Measurements from ENCODE around the gene MOXD1. TPM values are rescaled to one million over a fixed set of nuclear protein-coding genes. Genes with fewer than 3 reads are reported as not detected.
A peak's percentile ranks its signal among the peaks of the same experiment; 100 is the strongest.

The MOXD1 gene
- polyA plus RNA-seq, 1 of the 3 experiments (the other 2 are of a cell fraction): 252 TPM

GRCh38 chr6:132391391-132392269 is 9.6 kb downstream of the MOXD1 start (continued):
- TF ChIP-seq RXRA (IDR thresholded peaks at IDR 0.05; ENCODE audit: borderline replicate concordance, low read depth) (peak; percentile 49; the same call in 1 of the 2 replicates), FOXM1 (IDR thresholded peaks at IDR 0.05; ENCODE audit: low read depth) (no peak), SMC3 (IDR thresholded peaks at IDR 0.05; ENCODE audit: low read depth, low read length) (no peak), ELF1 (IDR thresholded peaks at IDR 0.05) (no peak), MEF2A (IDR thresholded peaks at IDR 0.05; ENCODE audit: borderline replicate concordance, low read depth) (no peak), TCF12 (IDR thresholded peaks at IDR 0.05) (peak; percentile 75), YY1 (IDR thresholded peaks at IDR 0.05; ENCODE audit: low read depth) (no peak), MAX (IDR thresholded peaks at IDR 0.05; ENCODE audit: low read depth) (peak; percentile 79)
- TF ChIP-seq, protein P1, sequence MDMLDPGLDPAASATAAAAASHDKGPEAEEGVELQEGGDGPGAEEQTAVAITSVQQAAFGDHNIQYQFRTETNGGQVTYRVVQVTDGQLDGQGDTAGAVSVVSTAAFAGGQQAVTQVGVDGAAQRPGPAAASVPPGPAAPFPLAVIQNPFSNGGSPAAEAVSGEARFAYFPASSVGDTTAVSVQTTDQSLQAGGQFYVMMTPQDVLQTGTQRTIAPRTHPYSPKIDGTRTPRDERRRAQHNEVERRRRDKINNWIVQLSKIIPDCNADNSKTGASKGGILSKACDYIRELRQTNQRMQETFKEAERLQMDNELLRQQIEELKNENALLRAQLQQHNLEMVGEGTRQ (IDR thresholded peaks at IDR 0.05; ENCODE audit: borderline replicate concordance, low read depth, low read length): no peak
- TF ChIP-seq, protein P2, sequence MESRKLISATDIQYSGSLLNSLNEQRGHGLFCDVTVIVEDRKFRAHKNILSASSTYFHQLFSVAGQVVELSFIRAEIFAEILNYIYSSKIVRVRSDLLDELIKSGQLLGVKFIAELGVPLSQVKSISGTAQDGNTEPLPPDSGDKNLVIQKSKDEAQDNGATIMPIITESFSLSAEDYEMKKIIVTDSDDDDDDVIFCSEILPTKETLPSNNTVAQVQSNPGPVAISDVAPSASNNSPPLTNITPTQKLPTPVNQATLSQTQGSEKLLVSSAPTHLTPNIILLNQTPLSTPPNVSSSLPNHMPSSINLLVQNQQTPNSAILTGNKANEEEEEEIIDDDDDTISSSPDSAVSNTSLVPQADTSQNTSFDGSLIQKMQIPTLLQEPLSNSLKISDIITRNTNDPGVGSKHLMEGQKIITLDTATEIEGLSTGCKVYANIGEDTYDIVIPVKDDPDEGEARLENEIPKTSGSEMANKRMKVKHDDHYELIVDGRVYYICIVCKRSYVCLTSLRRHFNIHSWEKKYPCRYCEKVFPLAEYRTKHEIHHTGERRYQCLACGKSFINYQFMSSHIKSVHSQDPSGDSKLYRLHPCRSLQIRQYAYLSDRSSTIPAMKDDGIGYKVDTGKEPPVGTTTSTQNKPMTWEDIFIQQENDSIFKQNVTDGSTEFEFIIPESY (IDR thresholded peaks at IDR 0.05; ENCODE audit: borderline replicate concordance, low read depth): no peak

DNA sequence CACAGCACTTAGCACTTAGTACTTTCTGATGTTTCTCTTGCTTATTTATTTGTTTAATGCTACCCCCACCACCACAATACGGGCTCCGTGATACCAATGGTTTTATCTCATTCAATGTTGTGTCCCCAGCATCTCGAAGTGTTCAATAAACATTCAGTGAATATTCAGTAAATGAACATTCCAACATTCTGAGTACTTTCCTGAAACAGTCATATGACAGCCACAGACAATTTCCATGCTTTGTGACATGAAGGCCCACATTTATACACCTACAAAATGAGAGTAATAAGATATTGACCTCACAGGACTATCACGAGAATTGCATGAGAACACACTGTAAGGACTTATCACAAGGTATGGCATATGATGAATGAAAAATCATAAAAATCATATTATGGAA is 10.8 kb downstream of the MOXD1 start:
- TF ChIP-seq RCOR1 (IDR thresholded peaks at IDR 0.05; ENCODE audit: low read length): no peak
- TF ChIP-seq JUND (IDR thresholded peaks at IDR 0.05): no peak
- TF ChIP-seq FOSL2 (IDR thresholded peaks at IDR 0.05; ENCODE audit: borderline replicate concordance, low read depth): no peak
- TF ChIP-seq MXI1 (IDR thresholded peaks at IDR 0.05; ENCODE audit: low read depth, low read length): no peak
- no peak for TF ChIP-seq FOXM1 (IDR thresholded peaks at IDR 0.05; ENCODE audit: low read depth)
- TF ChIP-seq, protein P3, sequence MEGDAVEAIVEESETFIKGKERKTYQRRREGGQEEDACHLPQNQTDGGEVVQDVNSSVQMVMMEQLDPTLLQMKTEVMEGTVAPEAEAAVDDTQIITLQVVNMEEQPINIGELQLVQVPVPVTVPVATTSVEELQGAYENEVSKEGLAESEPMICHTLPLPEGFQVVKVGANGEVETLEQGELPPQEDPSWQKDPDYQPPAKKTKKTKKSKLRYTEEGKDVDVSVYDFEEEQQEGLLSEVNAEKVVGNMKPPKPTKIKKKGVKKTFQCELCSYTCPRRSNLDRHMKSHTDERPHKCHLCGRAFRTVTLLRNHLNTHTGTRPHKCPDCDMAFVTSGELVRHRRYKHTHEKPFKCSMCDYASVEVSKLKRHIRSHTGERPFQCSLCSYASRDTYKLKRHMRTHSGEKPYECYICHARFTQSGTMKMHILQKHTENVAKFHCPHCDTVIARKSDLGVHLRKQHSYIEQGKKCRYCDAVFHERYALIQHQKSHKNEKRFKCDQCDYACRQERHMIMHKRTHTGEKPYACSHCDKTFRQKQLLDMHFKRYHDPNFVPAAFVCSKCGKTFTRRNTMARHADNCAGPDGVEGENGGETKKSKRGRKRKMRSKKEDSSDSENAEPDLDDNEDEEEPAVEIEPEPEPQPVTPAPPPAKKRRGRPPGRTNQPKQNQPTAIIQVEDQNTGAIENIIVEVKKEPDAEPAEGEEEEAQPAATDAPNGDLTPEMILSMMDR (IDR thresholded peaks at IDR 0.05): no peak
- TF ChIP-seq TEAD4 (IDR thresholded peaks at IDR 0.05; ENCODE audit: borderline replicate concordance, insufficient read depth): no peak
- TF ChIP-seq, protein P4, sequence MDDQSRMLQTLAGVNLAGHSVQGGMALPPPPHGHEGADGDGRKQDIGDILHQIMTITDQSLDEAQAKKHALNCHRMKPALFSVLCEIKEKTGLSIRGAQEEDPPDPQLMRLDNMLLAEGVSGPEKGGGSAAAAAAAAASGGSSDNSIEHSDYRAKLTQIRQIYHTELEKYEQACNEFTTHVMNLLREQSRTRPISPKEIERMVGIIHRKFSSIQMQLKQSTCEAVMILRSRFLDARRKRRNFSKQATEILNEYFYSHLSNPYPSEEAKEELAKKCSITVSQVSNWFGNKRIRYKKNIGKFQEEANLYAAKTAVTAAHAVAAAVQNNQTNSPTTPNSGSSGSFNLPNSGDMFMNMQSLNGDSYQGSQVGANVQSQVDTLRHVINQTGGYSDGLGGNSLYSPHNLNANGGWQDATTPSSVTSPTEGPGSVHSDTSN (IDR thresholded peaks at IDR 0.05): no peak
- TF ChIP-seq RAD21 (IDR thresholded peaks at IDR 0.05; ENCODE audit: low read length): no peak
- no peak for TF ChIP-seq NFIC (IDR thresholded peaks at IDR 0.05; ENCODE audit: borderline replicate concordance)
- no peak for TF ChIP-seq IRF3 (IDR thresholded peaks at IDR 0.05; ENCODE audit: low read depth, low read length)
- no peak for TF ChIP-seq GATA2 (CRISPR knock-in tag; IDR thresholded peaks at IDR 0.05)
- no peak for TF ChIP-seq RFX5 (IDR thresholded peaks at IDR 0.05; ENCODE audit: low read length)
- TF ChIP-seq SIN3A (IDR thresholded peaks at IDR 0.05; ENCODE audit: borderline replicate concordance, low read depth, low read length): no peak
- no peak for TF ChIP-seq ELF1 (IDR thresholded peaks at IDR 0.05)
- TF ChIP-seq CHD2 (IDR thresholded peaks at IDR 0.05; ENCODE audit: low read length, partially characterized antibody): no peak
- Histone ChIP-seq H3K27ac (ENCODE audit: low read depth in 2 of 2, low read length in 1 of 2) (peak overlapping the region; percentile 82 to 90; a peak in 3 of 4 replicates), H3K9me3 (peaks cover 14% of the 10 kb centered on the region; the same call in 1 of the 2 replicates), H3K27me3 (ENCODE audit: insufficient read depth) (no peaks in the 10 kb centered on the region), H2AFZ (ENCODE audit: low read depth) (no peak overlapping the region), H3K9me2 (no peaks in the 10 kb centered on the region), H3K9ac (no peak overlapping the region), H4K20me1 (ENCODE audit: insufficient read depth) (no peaks in the 10 kb centered on the region), H3K4me2 (no peak overlapping the region), H3F3A (replicated peaks; ENCODE audit: insufficient read depth) (peaks cover 13% of the 10 kb centered on the region), H3K36me3 (replicated peaks in 1 of 2; ENCODE audit: control insufficient read depth in 1 of 2, insufficient read depth in 2 of 2, low read length in 1 of 2) (peaks cover 3 to 4% of the 10 kb centered on the region in 2 experiments), H3K4me3 (ENCODE audit: low read depth in 2 of 2, low read length in 1 of 2) (no peak overlapping the region), H3K79me2 (ENCODE audit: insufficient read depth) (peaks cover 67% of the 10 kb centered on the region), H3K4me1 (ENCODE audit: control insufficient read depth in 1 of 2, insufficient read depth in 2 of 2, low read depth in 1 of 2, low read length in 1 of 2) (no peaks in the 10 kb centered on the region; a peak in 1 of 4 replicates)
- DNase-seq: no peak
- ChIA-PET CTCF (interaction anchor here (2.6 kb wide), 1 partner anchor 111 kb away, joined by 7 read pairs; no protein-coding TSS in a partner anchor), POLR2A (no interaction called here)
- 21% methylated on average over 4 of the region's 4 CpGs for WGBS (ENCODE audit: low lambda C conversion rate)

All from SK-N-SH (cell line).